H9 (cell line): ENCODE results near the gene PODNL1. TPM values are rescaled to one million over a fixed set of nuclear protein-coding genes. Genes with fewer than 3 reads are reported as not detected.

ENCODE experiments used
- DNase-seq: peaks from one replicate; pipeline ENCODE4 v3.0.0-alpha.2; 2017
- H2AFZ ChIP-seq: one replicate; pipeline ENCODE4 v1.6.1; 2013; ENCODE audit warnings: mild to moderate bottlenecking, low read length, control low read depth, moderate library complexity
- H2AK5ac ChIP-seq: 2 replicates; pipeline ENCODE4 v1.6.1; 2013; ENCODE audit warnings: low read length, control low read depth, mixed read lengths; ENCODE audit not compliant: insufficient read length
- H2BK120ac ChIP-seq: one replicate; pipeline ENCODE4 v1.6.1; 2013; ENCODE audit warnings: low read depth, mild to moderate bottlenecking, low read length, control low read depth, inconsistent platforms; ENCODE audit not compliant: poor library complexity, severe bottlenecking
- H2BK12ac ChIP-seq: 2 replicates; pipeline ENCODE4 v1.6.1; 2013; ENCODE audit warnings: low read length, control low read depth, mixed read lengths, low read depth; ENCODE audit not compliant: insufficient read length
- H2BK15ac ChIP-seq: 2 replicates; pipeline ENCODE4 v1.6.1; 2013; ENCODE audit warnings: low read depth, low read length, control low read depth
- H2BK20ac ChIP-seq: one replicate; pipeline ENCODE4 v1.6.1; 2013; ENCODE audit warnings: low read depth, mild to moderate bottlenecking, low read length, control low read depth, inconsistent platforms; ENCODE audit not compliant: poor library complexity, severe bottlenecking
- H2BK5ac ChIP-seq: 2 replicates; pipeline ENCODE4 v1.6.1; 2013; ENCODE audit warnings: low read length, control low read depth, mixed read lengths; ENCODE audit not compliant: insufficient read length
- H3K14ac ChIP-seq: 2 replicates; pipeline ENCODE4 v1.6.1; 2013; ENCODE audit warnings: low read length, control low read depth; ENCODE audit not compliant: insufficient read depth
- H3K18ac ChIP-seq: 2 replicates; pipeline ENCODE4 v1.6.1; 2013; ENCODE audit warnings: low read depth, mild to moderate bottlenecking, mixed read lengths, low read length, control low read depth; ENCODE audit not compliant: insufficient read length
- H3K23ac ChIP-seq: 2 replicates; pipeline ENCODE4 v1.6.1; 2013; ENCODE audit warnings: low read length, control low read depth, mixed read lengths, low read depth; ENCODE audit not compliant: insufficient read length
- H3K23me2 ChIP-seq: 2 replicates; pipeline ENCODE4 v1.6.1; 2013; ENCODE audit warnings: low read depth, mild to moderate bottlenecking, mixed read lengths, low read length, control low read depth; ENCODE audit not compliant: insufficient read length, poor library complexity, severe bottlenecking
- H3K27ac ChIP-seq: 2 replicates; pipeline ENCODE4 v1.5.1; 2013; ENCODE audit warnings: low read length, control low read depth, mixed read lengths, low read depth; ENCODE audit not compliant: insufficient read length
- H3K27me3 ChIP-seq: 2 replicates; pipeline ENCODE4 v1.6.1; 2013; ENCODE audit warnings: low read length, control low read depth, inconsistent platforms; ENCODE audit not compliant: insufficient read depth
- H3K4ac ChIP-seq: 2 replicates; pipeline ENCODE4 v1.6.1; 2013; ENCODE audit warnings: low read depth, mild to moderate bottlenecking, control low read depth, inconsistent platforms, low read length, moderate library complexity
- H3K4me1 ChIP-seq: 2 replicates; pipeline ENCODE4 v1.6.1; 2013; ENCODE audit warnings: low read length, control low read depth, inconsistent platforms; ENCODE audit not compliant: insufficient read depth
- H3K4me2 ChIP-seq: 2 replicates; pipeline ENCODE4 v1.6.1; 2013; ENCODE audit warnings: low read length, control low read depth, mixed read lengths; ENCODE audit not compliant: insufficient read length, insufficient read depth
- H3K56ac ChIP-seq: 2 replicates; pipeline ENCODE4 v1.6.1; 2013; ENCODE audit warnings: low read depth, mild to moderate bottlenecking, mixed read lengths, low read length, control low read depth; ENCODE audit not compliant: insufficient read length
- H3K79me1 ChIP-seq: 2 replicates; pipeline ENCODE4 v1.6.1; 2013; ENCODE audit warnings: low read depth, mild to moderate bottlenecking, moderate library complexity, low read length, control low read depth, inconsistent platforms; ENCODE audit not compliant: insufficient read depth, poor library complexity, severe bottlenecking
- H3K79me2 ChIP-seq: 2 replicates; pipeline ENCODE4 v1.6.1; 2013; ENCODE audit warnings: low read length, control low read depth, inconsistent platforms; ENCODE audit not compliant: insufficient read depth
- H3K9ac ChIP-seq: 2 replicates; pipeline ENCODE4 v1.6.1; 2013; ENCODE audit warnings: low read length, control low read depth, mixed read lengths; ENCODE audit not compliant: insufficient read length; ENCODE audit errors: extremely low read depth
- H3K9me3 ChIP-seq: one replicate; pipeline ENCODE4 v1.6.1; 2013; ENCODE audit warnings: low read depth, low read length, inconsistent platforms; ENCODE audit not compliant: control insufficient read depth
- H3T11ph ChIP-seq: one replicate; pipeline ENCODE4 v1.6.1; 2013; ENCODE audit warnings: mild to moderate bottlenecking, low read length, control low read depth, inconsistent platforms
- H4K20me1 ChIP-seq: one replicate; pipeline ENCODE4 v1.6.1; 2013; ENCODE audit not compliant: control insufficient read depth, insufficient read length, insufficient read depth
- H4K5ac ChIP-seq: 2 replicates; pipeline ENCODE4 v1.6.1; 2013; ENCODE audit warnings: low read depth, mild to moderate bottlenecking, mixed read lengths, low read length, control low read depth; ENCODE audit not compliant: insufficient read length
- H4K8ac ChIP-seq: replicated peaks from 2 replicates; pipeline ENCODE4 v1.6.1; 2013; ENCODE audit warnings: low read length, control low read depth, mixed read lengths, low read depth; ENCODE audit not compliant: insufficient read length
- H4K91ac ChIP-seq: 2 replicates; pipeline ENCODE4 v1.6.1; 2013; ENCODE audit warnings: low read depth, mild to moderate bottlenecking, moderate library complexity, mixed read lengths, low read length, control low read depth; ENCODE audit not compliant: insufficient read length
- H3K27ac Mint-ChIP-seq, 3 experiments: 2 replicates in 2 of 3; 3 replicates in 1 of 3; pipeline ENCODE4 v1.8.0; 2020 to 2021; ENCODE audit warnings: mixed read lengths in 3 of 3, mild to moderate bottlenecking in 1 of 3, moderate library complexity in 1 of 3
- H3K27me3 Mint-ChIP-seq: 2 replicates; pipeline ENCODE4 v1.8.0; 2021; ENCODE audit warnings: low read depth, mild to moderate bottlenecking, moderate library complexity, mixed read lengths
- H3K36me3 Mint-ChIP-seq, 3 experiments: 2 replicates in 2 of 3; 3 replicates in 1 of 3; pipeline ENCODE4 v1.8.0; 2020 to 2021; ENCODE audit warnings: low read depth in 3 of 3, mixed read lengths in 3 of 3; ENCODE audit not compliant: insufficient read depth in 1 of 3
- H3K4me1 Mint-ChIP-seq, 2 experiments: 2 replicates each; pipeline ENCODE4 v1.8.0; 2020; ENCODE audit warnings: mixed read lengths in 2 of 2
- H3K4me3 Mint-ChIP-seq, 2 experiments: 2 replicates in 1 of 2; 3 replicates in 1 of 2; pipeline ENCODE4 v1.8.0; 2020 to 2021; ENCODE audit warnings: mild to moderate bottlenecking in 2 of 2, mixed read lengths in 2 of 2, moderate library complexity in 1 of 2
- H3K9me3 Mint-ChIP-seq, 2 experiments: 2 replicates in 1 of 2; 3 replicates in 1 of 2; pipeline ENCODE4 v1.8.0; 2020; ENCODE audit warnings: mild to moderate bottlenecking in 2 of 2, mixed read lengths in 2 of 2, moderate library complexity in 1 of 2
- WGBS: extraction: QIAGEN DNeasy Blood & Tissue Kit; methylation state at CpG from one replicate; pipeline ENCODE4 v1.1.7; 2013; ENCODE audit warnings: missing lambda C conversion rate, low lambda C conversion rate, mixed read lengths; ENCODE audit not compliant: insufficient read length; ENCODE audit errors: extremely low coverage; 5-methylcytosine and 5-hydroxymethylcytosine counted together
- total RNA-seq: library from RNA; stranded (reverse); gene quantifications from 2 replicates; pipeline ENCODE4 v1.2.1, GENCODE V29; 2021
- TF ChIP-seq, protein P1 (sequence below): fragments of 200-600 bp; sonication (generic); conservative IDR thresholded peaks from 3 replicates; pipeline ENCODE4 v1.8.0; 2021; ENCODE audit warnings: antibody characterized with exemption, mild to moderate bottlenecking

Gene PODNL1
- total RNA-seq, 1 experiment from 2014 or later = 0.68 TPM

DNA sequence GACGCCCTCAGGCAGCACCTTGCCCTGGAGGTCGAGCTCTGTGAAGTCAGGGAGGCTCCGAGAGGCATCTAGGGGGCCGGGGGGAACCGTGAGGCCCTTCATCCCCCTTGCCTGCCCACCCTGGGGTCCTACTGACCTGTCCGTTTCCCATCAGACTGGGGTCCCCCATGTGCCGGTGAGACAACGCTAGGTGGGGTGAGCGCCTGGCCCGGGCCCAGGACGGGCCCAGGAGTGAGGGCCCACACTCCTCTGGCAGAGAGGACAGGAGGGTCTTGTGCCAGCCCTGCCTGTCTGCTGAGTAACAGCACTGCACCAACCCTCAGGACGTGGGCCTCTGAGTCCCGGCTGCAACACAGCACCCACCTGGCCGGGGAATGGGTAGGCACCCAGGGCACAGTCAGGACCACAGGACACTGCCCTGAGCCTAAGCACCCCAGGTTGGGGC is 28.5 kb upstream of the PODNL1 start:
- no peaks in the 10 kb centered on the region for H4K20me1 ChIP-seq
- H3K4me1 Mint-ChIP-seq = peaks cover under 1 to 2% of the 10 kb centered on the region in 2 experiments; a peak in 3 of 4 replicates
- no peak overlapping the region for H4K8ac ChIP-seq
- H3K9me3 Mint-ChIP-seq = no peaks in the 10 kb centered on the region
- no CpG with 5 or more reads among the region's 14 CpGs for WGBS
- H3K9me3 ChIP-seq = no peaks in the 10 kb centered on the region
- no peak overlapping the region for H2BK12ac ChIP-seq
- H3T11ph ChIP-seq = no peak overlapping the region
- H3K18ac ChIP-seq = no peak overlapping the region
- no peak overlapping the region for H3K4me2 ChIP-seq
- TF ChIP-seq, protein P1, sequence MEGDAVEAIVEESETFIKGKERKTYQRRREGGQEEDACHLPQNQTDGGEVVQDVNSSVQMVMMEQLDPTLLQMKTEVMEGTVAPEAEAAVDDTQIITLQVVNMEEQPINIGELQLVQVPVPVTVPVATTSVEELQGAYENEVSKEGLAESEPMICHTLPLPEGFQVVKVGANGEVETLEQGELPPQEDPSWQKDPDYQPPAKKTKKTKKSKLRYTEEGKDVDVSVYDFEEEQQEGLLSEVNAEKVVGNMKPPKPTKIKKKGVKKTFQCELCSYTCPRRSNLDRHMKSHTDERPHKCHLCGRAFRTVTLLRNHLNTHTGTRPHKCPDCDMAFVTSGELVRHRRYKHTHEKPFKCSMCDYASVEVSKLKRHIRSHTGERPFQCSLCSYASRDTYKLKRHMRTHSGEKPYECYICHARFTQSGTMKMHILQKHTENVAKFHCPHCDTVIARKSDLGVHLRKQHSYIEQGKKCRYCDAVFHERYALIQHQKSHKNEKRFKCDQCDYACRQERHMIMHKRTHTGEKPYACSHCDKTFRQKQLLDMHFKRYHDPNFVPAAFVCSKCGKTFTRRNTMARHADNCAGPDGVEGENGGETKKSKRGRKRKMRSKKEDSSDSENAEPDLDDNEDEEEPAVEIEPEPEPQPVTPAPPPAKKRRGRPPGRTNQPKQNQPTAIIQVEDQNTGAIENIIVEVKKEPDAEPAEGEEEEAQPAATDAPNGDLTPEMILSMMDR = no peak
- no peaks in the 10 kb centered on the region for H3K4me1 ChIP-seq
- H4K91ac ChIP-seq = no peak overlapping the region
- no peaks in the 10 kb centered on the region for H3K79me1 ChIP-seq
- H3K4ac ChIP-seq = no peak overlapping the region
- no peak overlapping the region for H3K23ac ChIP-seq
- H3K36me3 Mint-ChIP-seq = peaks cover 11 to 44% (median 22%) of the 10 kb centered on the region in 3 experiments; a peak in 6 of 7 replicates
- no peak overlapping the region for H2BK120ac ChIP-seq
- no peak overlapping the region for H3K27ac ChIP-seq
- no peak overlapping the region for H3K4me3 Mint-ChIP-seq
- no peak overlapping the region for H2AK5ac ChIP-seq
- H3K23me2 ChIP-seq = no peaks in the 10 kb centered on the region
- no peaks in the 10 kb centered on the region for H3K27me3 ChIP-seq
- no peak overlapping the region for H3K56ac ChIP-seq
- no peak overlapping the region for H2BK20ac ChIP-seq
- H3K9ac ChIP-seq = no peak overlapping the region
- no peak overlapping the region for H2BK15ac ChIP-seq
- no peak overlapping the region for H2AFZ ChIP-seq
- no peaks in the 10 kb centered on the region for H3K79me2 ChIP-seq
- H3K14ac ChIP-seq = no peak overlapping the region
- no peak overlapping the region for H2BK5ac ChIP-seq
- no peak overlapping the region for H4K5ac ChIP-seq
- no peak for DNase-seq
- H3K27ac Mint-ChIP-seq = no peak overlapping the region
- H3K27me3 Mint-ChIP-seq = no peaks in the 10 kb centered on the region
